H4 (cell line): ENCODE results near the gene MYRIP. TPM values are rescaled to one million over a fixed set of nuclear protein-coding genes. Genes with fewer than 3 reads are reported as not detected.

Source experiments
- DNase-seq: peaks from one replicate; pipeline ENCODE4 v3.0.0-alpha.2; 2015; ENCODE audit warnings: low spot score
- total RNA-seq: library from RNA; depleted of rRNA; stranded (reverse); fragments of >200 nt; shearing (Covaris generic); gene quantifications from 2 replicates; pipeline ENCODE4 v1.2.3, GENCODE V29; 2014

The MYRIP gene
- total RNA-seq, 1 experiment from 2014 or later, result not detected

- DNase-seq, result no peak
These were observed 421.0 kb downstream of the MYRIP start for GRCh38 chr3:40230382-40230781.

- no peak for DNase-seq
These were observed 423.2 kb downstream of the MYRIP start for GRCh38 chr3:40232626-40233025.

- no peak for DNase-seq
These were observed 427.8 kb downstream of the MYRIP start for GRCh38 chr3:40237159-40237558.

GRCh38 chr3:40237889-40238571 is 428.6 kb downstream of the MYRIP start:
- no peak for DNase-seq

- no peak for DNase-seq
These were observed 431.5 kb downstream of the MYRIP start for GRCh38 chr3:40240921-40241320.

- DNase-seq, result no peak
These were observed 432.8 kb downstream of the MYRIP start for GRCh38 chr3:40242216-40242615.

GRCh38 chr3:40242638-40243037 is 433.2 kb downstream of the MYRIP start:
- no peak for DNase-seq

- DNase-seq, result no peak
These were observed 433.6 kb downstream of the MYRIP start for GRCh38 chr3:40243056-40243455.

- no peak for DNase-seq
These were observed 438.5 kb downstream of the MYRIP start for GRCh38 chr3:40247714-40248454.

- no peak for DNase-seq
These were observed 439.2 kb downstream of the MYRIP start for GRCh38 chr3:40248591-40248990.

- DNase-seq, result no peak
These were observed 439.8 kb downstream of the MYRIP start for GRCh38 chr3:40249168-40249567.

GRCh38 chr3:40254491-40254890 is 445.1 kb downstream of the MYRIP start:
- DNase-seq, result no peak

- DNase-seq, result no peak
These were observed 445.5 kb downstream of the MYRIP start for GRCh38 chr3:40254891-40255290.

GRCh38 chr3:40255532-40255931 is 446.1 kb downstream of the MYRIP start:
- DNase-seq, result no peak

GRCh38 chr3:40258064-40258463 is 448.7 kb downstream of the MYRIP start:
- DNase-seq, result no peak

GRCh38 chr3:40258555-40258954 is 449.1 kb downstream of the MYRIP start:
- DNase-seq, result peak; percentile 60

GRCh38 chr3:40262331-40262730 is 452.9 kb downstream of the MYRIP start:
- no peak for DNase-seq

- DNase-seq, result no peak
These were observed 455.0 kb downstream of the MYRIP start for GRCh38 chr3:40264451-40264850.

GRCh38 chr3:40265181-40265580 is 455.8 kb downstream of the MYRIP start:
- DNase-seq, result no peak

GRCh38 chr3:40267937-40268724 is 458.7 kb downstream of the MYRIP start:
- DNase-seq, result no peak

GRCh38 chr3:40268802-40269524 is 459.6 kb downstream of the MYRIP start:
- DNase-seq, result no peak

- no peak for DNase-seq
These were observed 469.4 kb downstream of the MYRIP start for GRCh38 chr3:40278791-40279190.
